Fibroblast of upper back skin (primary cell): Measurements from ENCODE around the gene DDT.
"Not testable (repeated sequence)": the region's sequence is repeated elsewhere in the genome, so short reads cannot be mapped to it uniquely, and the experiment has no call there.

Experiments used
- DNase-seq: peaks from one replicate; pipeline ENCODE4 v3.0.0-alpha.2; 2013

The DDT gene

DNA sequence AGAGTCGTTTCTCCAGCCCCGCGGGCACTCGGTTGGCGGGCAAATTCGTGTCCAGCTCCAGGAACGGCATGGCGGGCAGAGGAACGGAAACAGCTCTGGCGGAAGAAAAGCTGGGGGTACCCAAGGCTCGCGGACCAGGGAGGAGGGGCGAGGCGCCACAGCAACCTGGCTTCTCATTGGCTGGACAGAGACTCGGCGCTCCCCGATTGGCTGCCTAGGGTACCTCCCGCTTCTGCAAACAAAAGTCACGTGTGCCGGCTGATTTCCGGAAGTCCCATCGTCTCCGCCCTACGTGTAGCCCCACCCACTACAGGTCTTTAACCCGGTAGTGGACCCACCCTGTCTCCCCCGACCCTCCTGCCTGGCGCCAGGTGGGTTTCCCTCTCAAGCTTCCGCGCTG is at the start of gene DDT:
DDT (minus strand) TSS at position 97 of the 400 bp plus-strand sequence; CDS start at position 70, 27 bp downstream.
- DNase-seq: not testable (repeated sequence)

DNA sequence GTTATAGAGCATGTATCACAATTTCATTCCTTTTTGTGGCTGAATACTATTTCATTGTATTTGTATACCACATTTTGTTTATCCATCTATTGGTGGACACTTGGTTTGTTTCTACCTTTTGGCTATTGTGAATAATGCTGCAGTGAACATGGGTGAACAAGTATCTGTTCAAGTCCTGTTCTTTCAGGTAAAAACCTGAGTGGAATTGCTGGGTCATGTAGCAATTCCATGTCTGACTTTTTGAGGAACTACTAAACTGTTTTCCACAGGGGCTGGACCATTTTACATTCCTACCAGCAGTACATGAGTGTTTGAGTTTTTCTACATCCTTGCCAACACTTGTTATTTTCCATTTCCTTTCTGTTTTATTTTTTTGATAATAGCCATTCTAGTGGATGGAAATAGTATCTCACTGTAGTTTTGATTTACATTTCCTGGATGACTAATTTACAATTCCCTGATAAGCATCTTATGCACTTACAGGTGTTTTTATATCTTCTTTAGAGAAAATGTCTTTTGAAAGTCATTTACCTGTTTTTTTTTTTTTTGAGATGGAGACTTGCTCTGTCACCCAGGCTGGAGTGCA is 49.1 kb upstream of the DDT start:
- no peak for DNase-seq

DNA sequence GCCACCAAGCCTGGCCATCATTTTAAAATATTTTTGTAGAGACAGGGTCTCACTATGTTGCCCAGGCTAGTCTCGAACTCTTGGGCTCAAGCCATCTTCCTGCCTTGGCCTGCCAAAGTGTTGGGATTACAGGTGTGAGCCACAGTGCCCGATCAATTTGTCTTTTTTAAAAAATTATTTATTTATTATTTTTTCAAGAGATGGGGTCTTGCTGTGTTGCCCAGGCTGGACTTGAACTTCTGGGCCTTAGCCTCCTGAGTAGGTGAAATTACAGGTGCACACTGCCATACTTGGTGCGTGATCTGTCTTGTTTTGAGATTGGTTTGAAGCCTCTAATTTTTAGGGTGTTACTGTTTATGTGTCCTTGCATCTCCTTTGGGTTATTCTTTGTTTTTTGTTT is 47.1 kb upstream of the DDT start:
- DNase-seq: no peak

DNA sequence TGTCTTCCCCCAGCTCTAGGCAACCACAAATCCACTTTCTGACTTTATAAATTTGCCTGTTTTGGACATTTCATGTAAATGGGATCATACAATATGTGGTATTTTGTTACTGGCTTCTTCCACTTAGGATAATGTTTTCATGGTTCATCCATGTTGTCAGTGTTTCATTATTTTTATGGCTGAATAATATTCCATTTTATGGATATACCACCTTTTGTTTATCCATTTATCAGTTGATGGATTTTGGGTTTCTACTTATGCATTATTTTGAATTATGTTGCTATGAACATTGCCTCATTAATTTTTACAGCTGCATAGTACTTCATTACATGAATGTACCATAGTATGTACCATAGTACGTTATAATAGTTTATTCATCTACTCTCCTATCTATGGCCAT is 41.9 kb upstream of the DDT start:
- no peak for DNase-seq

DNA sequence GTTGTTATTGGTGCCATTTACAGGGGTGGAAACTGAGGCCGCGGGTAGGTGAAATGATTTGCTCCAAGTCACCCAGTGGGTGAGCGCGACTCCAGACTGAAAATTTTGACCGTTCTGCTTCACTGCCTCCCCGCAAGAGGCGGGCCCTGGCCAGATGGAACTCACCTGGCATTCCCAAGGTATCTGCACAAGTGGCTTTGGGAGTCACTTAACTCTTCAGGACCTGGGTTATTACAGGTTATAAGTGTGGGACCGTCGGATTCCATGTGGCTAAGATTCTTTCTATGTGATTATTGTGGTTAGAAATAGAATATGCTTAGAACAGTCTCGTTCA is 37.5 kb upstream of the DDT start:
- no peak for DNase-seq

DNA sequence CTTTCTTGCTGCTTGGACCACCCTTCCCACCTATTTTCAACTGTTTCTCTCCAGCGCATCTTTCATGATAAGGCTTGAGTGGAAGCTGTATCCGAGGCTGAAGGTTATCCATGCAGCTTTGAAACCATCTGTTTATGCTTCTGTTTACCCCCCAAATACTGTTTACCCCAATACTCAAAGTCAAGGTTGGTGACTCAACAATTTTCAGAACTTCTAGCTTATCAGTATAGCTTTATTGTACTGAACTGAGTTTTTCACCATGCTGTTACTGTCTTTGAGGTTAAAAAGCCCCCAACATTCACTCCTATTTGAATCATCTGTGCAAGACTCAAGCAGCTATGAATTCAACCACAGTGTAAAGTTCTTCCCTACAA is 35.8 kb upstream of the DDT start:
- no peak for DNase-seq

DNA sequence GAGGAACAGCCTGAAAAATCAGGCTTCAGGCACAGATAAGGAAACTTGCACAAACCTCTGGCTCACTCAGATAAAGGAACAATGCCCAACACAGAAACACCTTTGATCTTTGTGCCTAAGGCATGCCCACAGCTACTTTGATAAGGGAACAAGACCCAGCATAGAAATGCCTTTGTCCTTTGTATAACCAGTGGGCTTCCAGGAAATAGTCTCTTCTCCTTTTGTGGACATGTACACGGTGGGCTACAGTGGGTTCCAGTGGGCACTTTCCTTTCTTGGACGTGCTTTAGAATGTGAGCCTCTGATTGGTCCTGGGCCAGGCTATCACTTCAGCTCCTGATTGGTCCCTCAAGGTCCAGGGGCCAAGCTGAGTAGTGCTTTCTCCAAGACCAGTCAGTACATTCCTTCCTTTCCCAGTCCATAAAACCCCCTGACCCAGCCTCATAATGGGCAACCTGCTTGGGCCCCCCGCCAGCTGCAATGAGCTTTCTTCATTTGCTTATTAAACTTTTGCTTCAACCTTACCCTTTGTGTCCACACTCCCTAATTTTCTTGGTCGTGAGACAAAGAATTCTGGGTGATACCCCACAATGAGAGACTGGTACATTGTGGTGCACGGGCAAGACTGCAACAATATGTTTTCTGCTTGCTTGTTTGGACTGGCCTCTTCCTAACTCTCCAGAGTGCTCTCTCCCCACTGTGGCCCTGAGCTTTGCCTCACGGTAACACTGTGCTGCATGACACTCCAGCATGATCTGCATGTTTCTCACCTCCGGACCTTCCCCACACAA is 35.2 kb upstream of the DDT start:
- no peak for DNase-seq

DNA sequence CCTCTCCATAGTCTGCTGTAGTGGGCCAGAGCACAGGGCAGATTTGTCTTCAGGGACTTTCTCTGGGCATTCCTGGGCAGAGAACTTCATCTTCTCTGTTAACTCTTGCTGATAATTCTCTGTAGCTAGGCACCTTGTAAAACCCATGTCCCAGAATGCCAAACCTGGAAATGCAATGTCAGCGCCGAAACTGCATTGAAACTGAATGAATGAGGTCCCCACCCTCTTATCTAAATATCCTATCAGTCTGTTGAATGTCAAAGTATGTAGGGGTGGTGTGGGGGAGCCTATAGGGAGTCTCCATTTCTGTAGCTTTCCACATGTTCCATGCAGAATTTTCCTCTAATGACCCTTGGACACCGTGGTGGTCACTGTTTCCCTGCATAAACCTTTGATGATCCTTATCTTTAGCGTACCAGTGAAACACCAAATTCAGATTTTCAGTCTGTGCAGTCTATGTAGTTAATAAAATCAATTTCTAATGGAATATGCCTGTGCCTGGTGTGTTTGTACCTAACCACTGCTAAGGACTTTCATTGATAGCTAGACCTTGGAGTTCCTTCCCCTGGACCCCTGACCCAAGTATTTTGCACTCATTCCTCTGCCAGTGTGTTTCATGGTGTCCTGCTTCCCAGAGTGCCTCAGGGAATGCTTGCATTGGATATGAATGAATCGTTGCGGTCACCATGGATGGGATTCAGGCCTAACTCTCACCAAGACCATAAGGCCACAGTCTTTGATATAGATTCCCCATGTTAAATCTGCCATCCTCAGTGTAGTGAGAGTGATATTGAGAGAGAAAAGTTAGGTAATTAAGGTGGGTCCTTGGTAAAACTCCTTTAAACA is 34.4 kb upstream of the DDT start:
- DNase-seq: no peak

DNA sequence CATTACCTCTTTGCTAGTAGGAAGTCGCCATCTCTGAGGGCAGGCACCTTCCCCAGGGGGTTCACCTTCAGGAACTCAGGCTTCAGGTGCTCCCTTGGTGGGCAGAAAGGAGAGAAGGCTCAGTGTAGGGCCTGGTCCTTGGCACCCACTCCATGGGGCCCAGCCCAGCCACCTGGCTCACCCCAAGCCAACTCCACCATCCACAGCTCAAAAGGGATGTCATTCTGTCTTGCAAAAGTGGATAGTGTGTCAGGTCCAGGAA is 33.7 kb upstream of the DDT start:
- no peak for DNase-seq

DNA sequence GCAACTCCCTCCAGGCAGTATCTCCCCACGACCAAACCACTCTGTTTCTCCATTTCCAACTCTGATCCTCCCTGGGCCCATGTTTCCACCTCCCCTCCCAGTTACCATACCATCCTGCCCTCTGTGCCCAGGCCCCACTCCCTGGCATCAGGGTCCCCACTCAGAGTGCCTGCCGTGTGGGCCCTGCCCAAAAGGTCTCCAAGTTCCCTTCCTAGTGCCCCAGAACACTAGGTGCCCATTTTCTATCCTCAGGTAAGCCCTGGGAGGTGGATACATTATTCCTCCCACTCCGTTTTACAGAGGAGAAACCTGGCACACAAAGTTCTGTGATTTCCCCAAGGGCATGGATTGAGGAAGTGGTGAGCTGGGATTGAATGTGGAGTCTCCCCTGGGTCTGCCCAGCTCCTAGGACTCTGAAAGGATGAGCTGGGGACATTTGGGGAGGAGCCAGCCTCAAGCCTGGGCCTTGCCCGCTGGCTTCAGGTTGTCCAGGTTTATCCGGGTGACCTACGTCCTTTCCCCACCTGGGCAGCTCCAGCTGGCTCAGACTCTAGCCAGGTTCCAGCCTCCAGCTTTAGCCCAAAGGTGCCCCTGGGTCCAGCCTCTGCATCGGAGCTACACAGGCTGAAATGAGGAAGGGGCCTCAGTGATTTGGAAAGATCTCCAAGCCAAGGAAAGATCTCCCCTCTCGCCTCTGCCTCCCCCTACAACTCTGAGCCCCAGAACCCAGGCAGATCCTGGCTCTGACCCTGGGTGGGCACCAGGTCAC is 33.2 kb upstream of the DDT start:
- DNase-seq: no peak

DNA sequence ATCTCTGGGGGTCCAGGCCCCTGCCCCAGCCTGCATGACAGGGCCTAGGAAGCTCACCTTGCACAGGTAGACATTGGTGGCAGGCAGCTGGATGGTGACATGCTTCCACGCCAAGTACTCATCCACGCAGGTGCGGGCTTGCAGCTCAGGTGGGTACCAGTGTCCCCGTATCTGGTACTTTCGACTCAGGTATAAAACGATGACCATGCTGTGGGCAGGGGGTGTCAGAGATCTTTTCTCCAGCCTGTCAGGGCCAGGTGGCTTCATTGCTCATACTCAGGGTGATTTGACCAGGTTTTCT is 32.6 kb upstream of the DDT start:
- DNase-seq: no peak

DNA sequence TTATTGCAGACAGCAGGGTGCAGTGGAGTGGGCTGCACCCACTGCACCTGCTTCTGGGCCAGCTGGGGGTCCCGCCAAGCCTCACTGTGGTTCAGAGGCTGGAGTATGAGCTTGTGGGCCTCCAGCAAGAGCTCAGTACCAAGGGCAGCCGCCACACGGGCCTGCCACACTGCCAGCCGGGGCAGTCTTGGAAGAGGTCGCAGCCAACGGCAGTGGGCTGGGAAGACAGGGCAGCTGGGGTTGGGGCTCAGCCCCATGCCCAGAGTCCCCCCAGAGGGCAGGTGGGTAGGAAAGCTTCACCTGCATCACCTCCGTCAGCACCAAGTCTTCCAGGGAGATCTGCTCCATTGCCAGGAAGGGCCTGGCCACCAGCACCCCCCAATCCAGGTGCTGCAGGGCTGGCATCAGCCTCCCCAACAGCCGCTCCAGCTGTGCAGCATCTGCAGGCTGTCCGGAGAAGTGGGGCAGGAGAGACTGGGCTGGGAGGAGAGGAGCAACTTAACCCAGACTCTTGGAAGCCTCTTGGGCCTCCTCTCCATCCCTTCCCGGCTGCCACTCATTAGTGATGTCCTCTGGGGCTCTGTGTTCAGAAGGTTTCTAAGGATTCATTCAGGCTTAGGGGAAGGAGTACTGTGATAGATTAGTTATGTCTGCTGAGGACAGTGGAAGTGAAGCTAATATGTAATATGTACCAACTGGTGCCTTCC is 32.1 kb upstream of the DDT start:
- DNase-seq: no peak

DNA sequence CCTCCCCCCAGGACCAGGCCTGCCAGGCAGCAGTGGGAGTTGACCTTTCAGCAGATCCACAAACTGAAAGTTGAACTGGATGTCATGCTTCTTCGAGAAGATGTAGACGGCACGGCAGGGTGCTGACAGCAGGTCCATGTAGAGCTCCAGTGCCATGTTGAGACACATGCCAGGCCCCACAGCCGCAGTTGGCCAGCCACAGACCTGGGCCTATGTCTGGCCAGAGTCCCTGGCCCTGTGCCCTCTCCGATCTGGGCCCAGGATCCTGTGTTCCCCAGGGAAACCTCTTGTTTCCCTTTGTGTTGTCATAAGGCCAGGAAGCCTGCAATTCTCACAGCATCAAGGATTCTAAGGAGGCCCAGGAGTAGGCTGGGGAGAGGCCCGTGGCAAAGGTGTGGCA is 31.0 kb upstream of the DDT start, which contains the start of gene GSTT4:
GSTT4 (minus strand) TSS at position 253 of the 400 bp plus-strand sequence; CDS start at position 156, 97 bp downstream.
- no peak for DNase-seq

DNA sequence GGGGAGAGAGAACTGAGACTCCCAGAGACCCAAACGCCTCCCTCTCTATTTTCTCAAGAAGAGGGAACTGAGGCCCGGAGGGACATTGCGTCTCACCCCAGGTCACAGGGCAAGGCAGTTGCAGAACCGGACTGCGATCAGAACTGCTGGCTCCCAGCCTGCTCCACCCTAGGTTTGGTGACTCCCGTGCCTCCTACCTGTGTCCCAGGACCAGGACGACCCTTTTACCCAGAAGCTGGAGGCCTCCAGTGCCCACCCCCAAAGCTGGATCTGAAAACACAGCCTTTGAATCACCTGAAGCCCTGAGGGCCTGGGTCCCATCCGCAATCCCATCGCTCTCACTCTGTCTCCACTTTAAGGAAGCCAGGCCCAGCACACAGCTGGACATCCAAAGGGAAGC is 29.6 kb upstream of the DDT start:
- DNase-seq: no peak

DNA sequence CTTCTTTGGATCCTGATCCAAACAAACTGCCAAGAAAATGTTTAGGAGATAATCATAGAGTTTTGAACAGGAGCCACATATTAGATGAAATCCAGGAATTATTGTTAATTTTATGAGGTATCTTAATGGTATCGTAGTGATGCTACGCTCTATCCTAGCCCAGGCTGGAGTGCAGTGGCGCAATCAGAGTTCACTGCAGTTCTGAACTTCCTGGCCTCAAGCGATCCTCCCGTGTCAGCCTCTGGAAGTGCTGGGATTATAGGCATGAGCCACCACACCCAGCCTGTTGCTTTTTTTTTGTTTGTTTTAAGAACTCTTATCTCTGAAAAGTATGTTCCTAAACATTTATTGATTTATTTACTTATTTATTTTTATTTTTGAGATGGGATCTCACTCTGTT is 28.6 kb upstream of the DDT start:
- DNase-seq: no peak

DNA sequence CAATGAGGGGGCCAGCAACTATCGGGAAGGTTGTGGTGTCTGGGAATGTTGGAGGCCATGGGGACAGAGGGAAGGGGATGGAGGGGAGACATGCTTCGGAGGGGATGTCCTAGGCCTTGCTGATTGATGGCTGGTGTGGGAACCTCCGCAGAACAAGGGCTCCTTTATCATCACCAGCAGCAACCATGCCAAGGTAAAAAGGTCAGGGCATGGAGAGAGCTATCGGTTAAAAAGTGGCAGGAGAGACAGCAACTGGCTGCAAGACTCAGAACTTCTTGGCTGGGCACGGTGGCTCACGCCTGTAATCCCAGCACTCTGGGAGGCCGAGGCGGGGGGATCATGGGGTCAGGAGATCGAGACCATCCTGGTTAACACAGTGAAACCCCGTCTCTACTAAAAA is 28.0 kb upstream of the DDT start:
- no peak for DNase-seq

DNA sequence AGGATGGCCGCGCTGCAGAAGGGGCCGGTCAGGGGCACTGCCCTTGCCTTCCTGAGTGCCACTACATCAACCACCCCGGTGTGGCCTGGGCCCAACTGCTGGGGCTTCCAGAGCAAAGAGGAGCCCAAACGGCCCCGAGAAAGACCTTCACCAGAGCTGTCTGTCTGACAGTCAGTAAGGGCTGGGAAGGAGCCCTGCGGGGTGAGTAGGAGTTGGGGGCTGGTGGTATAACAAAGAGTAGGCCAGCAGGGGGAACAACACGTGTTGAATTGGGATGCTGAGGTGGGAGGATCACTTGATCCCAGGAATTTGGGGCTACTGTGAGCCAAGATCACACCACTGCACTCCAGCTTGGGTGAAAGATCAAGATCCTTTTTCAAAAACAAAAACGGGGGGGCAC is 27.1 kb upstream of the DDT start:
- DNase-seq: no peak

DNA sequence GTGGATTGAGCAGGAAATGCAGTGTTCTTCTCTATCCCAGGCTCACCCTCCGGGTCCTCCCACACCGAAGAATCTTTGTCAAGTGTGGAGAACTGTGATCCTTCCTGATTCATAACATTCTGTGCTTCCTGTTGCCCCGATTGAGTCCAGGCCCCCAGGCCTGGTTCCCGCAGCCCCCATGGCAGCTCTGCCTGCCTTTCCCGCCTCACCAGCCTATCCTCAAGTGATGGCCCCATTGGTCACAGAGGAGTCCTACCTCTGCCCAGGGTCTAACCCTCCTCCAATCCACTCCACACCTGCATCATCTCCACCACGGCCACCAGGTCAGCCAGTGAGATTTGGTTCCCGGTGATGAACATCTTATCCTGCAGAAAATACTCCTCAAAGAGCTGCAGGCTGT is 25.5 kb upstream of the DDT start:
- not testable (repeated sequence) for DNase-seq

DNA sequence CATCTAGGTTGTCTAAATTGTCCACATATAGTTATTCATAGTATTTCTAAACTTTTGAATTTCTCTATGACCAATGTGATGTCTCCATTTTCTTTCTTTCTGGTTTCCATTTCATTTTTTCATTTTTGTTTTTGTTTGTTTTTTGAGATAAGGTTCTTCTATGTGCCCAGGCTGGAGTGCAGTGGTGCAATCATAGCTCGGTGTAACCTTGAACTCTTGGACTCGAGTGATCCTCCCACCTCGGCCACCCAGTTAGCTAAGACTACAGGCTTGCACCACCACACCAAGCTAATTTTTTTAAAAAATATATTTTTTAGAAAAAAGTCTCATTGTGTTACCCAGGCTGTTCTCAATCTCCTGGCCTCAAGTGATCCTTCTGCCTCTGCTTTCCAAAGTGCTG is 22.9 kb upstream of the DDT start:
- no peak for DNase-seq

DNA sequence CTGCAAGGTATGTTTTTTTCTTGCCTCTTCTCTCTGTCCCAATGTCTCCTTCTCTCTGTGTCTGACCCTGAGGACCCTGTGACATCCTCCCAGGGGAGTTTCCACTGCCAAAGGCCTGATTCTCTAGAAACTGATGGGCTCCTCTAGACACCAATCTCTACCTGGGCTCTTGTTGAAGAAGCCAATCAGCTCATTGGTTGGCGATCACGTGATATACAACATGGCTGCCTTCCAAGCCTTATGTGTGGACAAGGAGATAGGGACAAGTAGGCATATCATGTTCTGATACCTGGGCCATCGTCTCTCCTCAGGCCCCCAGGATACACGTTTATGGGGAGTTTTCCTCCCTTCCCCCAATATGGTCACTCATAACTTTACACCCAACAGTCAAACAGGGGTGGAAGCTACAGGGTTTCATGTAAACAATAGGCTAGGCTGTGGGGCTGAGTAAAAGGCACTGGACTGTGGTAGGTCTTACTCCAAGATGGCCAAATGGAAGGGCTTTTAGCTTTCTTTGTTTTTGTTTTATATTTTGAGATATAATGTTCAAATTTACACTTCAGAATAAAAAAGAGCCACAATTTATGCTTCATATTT is 19.4 kb upstream of the DDT start:
- not testable (repeated sequence) for DNase-seq

DNA sequence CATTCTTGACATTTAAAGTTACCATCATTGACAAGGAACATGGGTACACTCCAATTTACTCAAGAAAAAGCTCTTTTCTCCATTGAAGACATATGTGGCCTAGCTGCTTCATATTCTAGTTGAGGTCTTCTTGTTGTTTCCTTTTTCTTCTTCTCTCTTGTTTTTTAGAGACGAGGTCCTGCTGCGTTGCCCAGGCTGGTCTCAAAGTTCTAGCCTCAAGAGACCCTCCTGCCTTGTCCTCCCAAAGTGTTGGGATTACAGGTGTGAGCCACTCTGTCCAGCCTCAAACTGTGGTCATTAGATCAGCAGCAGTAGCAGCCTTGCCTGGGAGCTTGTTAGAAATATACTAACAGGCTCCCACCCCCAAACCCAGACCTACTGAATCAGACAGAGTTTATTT is 18.8 kb upstream of the DDT start:
- not testable (repeated sequence) for DNase-seq

DNA sequence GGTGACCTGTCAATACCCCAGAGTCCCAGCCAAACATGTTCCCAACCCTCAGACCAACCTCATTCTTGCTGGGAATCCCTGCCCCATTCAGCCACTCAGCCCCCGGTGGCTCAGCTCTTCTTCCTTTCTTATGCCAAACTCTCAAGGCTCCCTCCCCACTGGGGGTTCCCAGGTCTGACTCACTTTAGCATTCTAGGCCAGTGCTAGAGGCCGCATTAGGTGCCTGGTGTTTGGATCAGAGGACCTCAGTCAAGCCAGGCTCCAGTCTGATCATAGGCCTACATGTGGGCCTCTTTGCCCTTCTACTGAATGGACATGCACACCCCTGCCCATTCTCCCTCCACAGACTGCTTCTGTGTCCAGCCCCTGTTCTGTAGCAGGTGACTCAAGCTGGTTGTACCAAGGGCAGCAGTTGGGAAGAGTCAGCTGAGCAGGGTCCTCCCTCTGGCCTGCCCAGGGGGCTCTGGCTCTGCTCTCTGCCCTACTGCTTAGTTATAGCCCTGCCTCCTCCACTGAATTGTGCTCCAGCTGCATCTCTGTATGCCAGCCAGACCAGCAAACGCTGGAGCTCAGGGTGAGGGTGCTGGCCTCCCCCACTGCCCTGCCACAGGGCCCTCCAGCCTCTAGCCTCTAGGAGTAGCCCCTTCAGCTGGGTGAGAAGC is 15.5 kb upstream of the DDT start:
- DNase-seq: not testable (repeated sequence)
